K562 (cell line): ENCODE measurements around the gene KIF3A.

Source experiments
- ZBTB11 ChIP-seq, 3 experiments: fragments of 200-800 bp in 1 of 3; fragments of 250-450 bp in 1 of 3; fragments of 450-650 bp in 1 of 3; sonication (Bioruptor Pico) in 1 of 3; sonication (Bioruptor generic) in 1 of 3; formaldehyde crosslinking in 1 of 3; IDR thresholded peaks; 2 replicates each; pipeline versions ENCODE4 v1.6.1 to v1.8.0; 2016 to 2022; ENCODE audit warnings: mild to moderate bottlenecking in 2 of 3, missing genetic modification characterization in 2 of 3, missing compliant biosample characterization in 1 of 3, moderate library complexity in 1 of 3
- ZBTB8A ChIP-seq: fragments of 450-650 bp; IDR thresholded peaks from 2 replicates; pipeline ENCODE4 v1.6.1; 2018; ENCODE audit warnings: mild to moderate bottlenecking, moderate library complexity; ENCODE audit not compliant: partially characterized antibody

GRCh38 chr5:132684491-132684890, 52.9 kb downstream of the KIF3A start:
- TF ChIP-seq ZBTB8A (no peak), ZBTB11 (CRISPR knock-in tag; IDR thresholded peaks at IDR 0.05) (no peak)
